GM12873 (cell line): ENCODE results near the gene CENPS.

Experiments used
- TF ChIP-seq, protein P1 (sequence below): IDR thresholded peaks from 2 replicates; pipeline ENCODE4 v1.5.1; 2012; ENCODE audit warnings: low read depth, mild to moderate bottlenecking, moderate library complexity, low read length, control low read depth; ENCODE audit not compliant: insufficient read depth; ENCODE audit errors: missing control alignments

Gene CENPS

GRCh38 chr1:10430216-10431069, at the start of gene CENPS:
Gene CENPS, plus strand, starts transcription at chr1:10430433. Its CDS starts 85 bp downstream, at chr1:10430518.
- TF ChIP-seq, protein P1, sequence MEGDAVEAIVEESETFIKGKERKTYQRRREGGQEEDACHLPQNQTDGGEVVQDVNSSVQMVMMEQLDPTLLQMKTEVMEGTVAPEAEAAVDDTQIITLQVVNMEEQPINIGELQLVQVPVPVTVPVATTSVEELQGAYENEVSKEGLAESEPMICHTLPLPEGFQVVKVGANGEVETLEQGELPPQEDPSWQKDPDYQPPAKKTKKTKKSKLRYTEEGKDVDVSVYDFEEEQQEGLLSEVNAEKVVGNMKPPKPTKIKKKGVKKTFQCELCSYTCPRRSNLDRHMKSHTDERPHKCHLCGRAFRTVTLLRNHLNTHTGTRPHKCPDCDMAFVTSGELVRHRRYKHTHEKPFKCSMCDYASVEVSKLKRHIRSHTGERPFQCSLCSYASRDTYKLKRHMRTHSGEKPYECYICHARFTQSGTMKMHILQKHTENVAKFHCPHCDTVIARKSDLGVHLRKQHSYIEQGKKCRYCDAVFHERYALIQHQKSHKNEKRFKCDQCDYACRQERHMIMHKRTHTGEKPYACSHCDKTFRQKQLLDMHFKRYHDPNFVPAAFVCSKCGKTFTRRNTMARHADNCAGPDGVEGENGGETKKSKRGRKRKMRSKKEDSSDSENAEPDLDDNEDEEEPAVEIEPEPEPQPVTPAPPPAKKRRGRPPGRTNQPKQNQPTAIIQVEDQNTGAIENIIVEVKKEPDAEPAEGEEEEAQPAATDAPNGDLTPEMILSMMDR, result peak; percentile 92

DNA sequence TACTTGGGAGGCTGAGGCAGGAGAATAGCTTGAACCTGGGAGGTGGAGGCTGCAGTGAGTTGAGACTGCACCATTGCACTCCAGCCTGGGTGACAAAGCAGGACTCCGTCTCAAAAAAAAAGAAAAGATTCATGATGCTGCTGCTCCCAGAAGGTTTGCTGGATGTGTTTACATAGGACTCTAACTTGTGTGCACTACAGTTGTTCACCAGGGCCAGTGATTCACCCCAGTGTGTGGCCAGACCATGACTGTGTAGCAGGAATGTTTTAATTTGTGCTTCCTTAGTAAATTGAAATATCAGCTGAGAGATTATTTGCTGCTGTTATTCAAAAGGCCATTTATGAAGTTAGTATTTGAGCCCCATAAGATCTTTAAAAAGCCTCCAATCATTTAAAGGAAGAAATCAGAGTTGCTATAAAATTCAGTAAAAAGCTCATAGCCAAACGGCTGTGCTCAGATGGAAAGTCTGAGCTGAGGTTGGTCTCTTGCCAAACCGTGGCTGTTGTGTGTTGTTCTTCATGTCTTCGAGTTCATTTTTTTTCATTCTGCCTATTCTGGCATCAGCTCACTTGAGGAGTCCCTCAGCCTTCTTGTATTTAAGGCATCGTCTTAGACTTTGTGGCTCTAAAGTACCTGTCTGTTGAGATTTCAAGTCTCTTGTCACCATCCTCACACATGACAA, 49.5 kb upstream of the CENPS start:
- TF ChIP-seq, protein P1, result no peak

DNA sequence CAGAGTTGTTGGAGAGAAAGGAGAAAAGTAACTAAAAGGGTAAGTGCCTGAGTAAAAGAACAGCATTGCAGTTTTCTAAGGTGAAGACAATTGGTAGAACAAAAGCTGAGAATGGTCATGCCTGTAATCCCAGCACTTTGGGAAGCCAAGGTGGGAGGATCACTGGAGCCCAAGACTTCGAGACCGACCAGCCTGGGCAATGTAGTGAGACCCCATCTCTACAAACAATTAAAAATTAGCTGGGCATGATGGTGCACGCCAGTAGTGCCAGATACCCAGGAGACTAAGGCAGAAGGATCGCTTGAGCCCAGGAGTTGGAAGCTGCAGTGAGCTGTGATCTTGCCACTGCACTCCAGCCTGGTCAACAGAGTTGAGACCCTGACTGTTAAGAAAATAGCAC, 46.6 kb upstream of the CENPS start:
- TF ChIP-seq, protein P1, result no peak

GRCh38 chr1:10384219-10384618, 46.0 kb upstream of the CENPS start:
- TF ChIP-seq, protein P1, result no peak

DNA sequence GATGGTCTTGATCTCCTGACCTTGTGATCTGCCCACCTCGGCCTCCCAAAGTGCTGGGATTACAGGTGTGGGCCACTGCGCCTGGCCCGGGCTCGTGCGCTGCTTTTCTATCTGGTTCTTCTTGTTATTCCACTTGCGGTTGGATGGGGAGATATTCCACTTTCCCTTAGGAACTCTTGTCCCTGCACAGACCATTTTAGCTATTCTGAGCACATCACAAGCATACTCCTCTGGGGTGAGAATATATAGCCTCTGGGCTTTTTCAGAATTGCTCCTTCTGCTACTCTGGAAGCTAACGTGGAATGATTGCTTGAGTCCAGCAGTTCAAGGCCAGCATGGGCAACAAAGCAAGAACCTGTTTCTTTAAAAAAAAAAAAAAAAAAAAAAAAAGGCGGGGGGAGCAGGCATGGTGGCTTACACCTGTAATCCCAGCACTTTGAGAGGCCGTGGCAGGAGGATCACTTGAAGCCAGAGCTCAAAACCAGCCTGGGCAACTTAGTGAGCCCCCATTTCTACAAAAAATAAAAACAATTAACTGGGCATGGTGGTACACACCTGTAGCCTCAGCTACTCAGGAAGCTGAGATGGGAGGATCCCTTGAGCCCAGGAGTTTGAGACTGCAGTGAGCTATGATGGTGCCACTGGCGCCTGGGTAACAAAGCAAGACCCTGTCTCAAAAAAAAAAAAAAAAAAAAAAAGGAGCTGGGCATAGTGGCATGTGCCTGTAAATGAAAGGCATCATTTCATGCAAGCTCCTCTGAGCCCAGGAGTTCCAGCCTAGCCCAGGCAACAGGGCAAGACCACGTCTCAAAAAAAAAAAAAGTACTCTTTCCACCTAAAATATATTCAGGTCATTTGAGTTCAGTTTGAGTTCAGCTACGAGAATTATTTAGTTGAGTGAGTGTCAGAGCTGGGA, 43.2 kb upstream of the CENPS start:
- TF ChIP-seq, protein P1, result no peak

DNA sequence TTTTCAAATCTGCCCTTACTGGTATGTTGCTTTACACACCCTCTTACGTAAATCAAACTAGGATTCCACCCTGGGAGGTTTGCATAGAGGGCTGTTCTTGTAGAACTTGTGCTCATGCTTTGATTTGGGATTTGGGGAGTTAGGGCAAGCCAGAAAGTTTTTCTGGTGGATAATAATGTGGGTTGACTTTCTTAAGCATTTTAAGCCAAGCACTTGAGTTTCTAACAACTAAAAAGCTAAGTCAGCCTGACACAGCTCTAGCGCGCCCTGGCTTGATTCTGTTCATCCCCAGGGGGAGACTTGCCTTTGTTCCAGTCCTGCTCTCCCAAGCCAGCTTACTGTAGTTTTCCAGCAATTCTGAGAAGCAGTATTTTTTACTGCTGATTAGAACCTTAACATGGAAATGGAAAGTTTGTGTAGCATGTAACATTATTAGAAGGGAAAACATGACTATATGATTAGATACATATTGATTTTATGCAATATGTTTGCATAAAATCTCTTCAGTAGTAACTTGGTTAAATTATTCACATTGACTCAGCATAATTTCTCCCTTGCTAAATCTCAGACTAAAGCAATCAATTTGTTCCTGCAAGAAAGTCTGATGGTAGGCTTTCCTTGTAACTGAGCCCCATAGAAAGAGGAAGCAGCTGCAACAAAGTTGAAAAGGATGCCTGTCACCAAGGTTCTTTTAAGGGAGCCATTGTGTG, 42.4 kb upstream of the CENPS start:
- TF ChIP-seq, protein P1, result no peak
